Panc1 (cell line): Measurements from ENCODE around the gene PRKD1. TPM values are rescaled to one million over a fixed set of nuclear protein-coding genes. Genes with fewer than 3 reads are reported as not detected.

Experiments used
- ATAC-seq: fragments of 200-7000 bp; cut with Tn5 transposase; 2 replicates; pipeline ENCODE4 v1.9.1; 2020; ENCODE audit warnings: mild to moderate bottlenecking, moderate library complexity
- BruUV-seq: library from RNA; stranded (reverse); fragments of 400-500 nt; replicated peaks from 2 replicates; lab custom pipeline; 2021; lab: Mats Ljungman, UMichigan
- CTCF ChIA-PET: fragments of 300-600 bp; sonication (Branson Sonifier 250); formaldehyde crosslinking; loops from one replicate; lab custom pipeline; 2022; ENCODE audit warnings: antibody characterized with exemption; lab: Charles Lee
- POLR2A ChIA-PET: fragments of 300-600 bp; sonication (Branson Sonifier 250); formaldehyde crosslinking; loops from one replicate; lab custom pipeline; 2022; ENCODE audit warnings: antibody characterized with exemption; lab: Charles Lee
- DNase-seq: peaks from one replicate; pipeline ENCODE4 v3.0.0-alpha.2; 2010; ENCODE audit warnings: low read depth, low spot score
- H3K27ac ChIP-seq: 2 replicates; pipeline ENCODE4 v1.5.1; 2011; ENCODE audit warnings: mild to moderate bottlenecking, low read length, inconsistent platforms
- H3K27me3 ChIP-seq: fragments of 200-500 bp; sonication (Bioruptor generic); 2 replicates; pipeline ENCODE4 v1.6.0; 2014; ENCODE audit warnings: low read length, inconsistent platforms; ENCODE audit not compliant: control insufficient read depth, insufficient read depth
- H3K36me3 ChIP-seq: fragments of 200-500 bp; sonication (Bioruptor generic); 2 replicates; pipeline ENCODE4 v1.5.1; 2014; ENCODE audit warnings: inconsistent platforms, mild to moderate bottlenecking, low read length, moderate library complexity; ENCODE audit not compliant: control insufficient read depth, insufficient read depth
- H3K4me1 ChIP-seq: 2 replicates; pipeline ENCODE4 v1.5.1; 2011; ENCODE audit warnings: inconsistent platforms, mild to moderate bottlenecking, low read length, moderate library complexity; ENCODE audit not compliant: control insufficient read depth, insufficient read depth
- H3K4me3 ChIP-seq, 2 experiments: 2 replicates each; pipeline ENCODE4 v1.5.1; 2011 to 2012; ENCODE audit warnings: low read depth in 2 of 2, low read length in 2 of 2, mild to moderate bottlenecking in 2 of 2, inconsistent platforms in 1 of 2, moderate library complexity in 1 of 2
- H3K9me3 ChIP-seq: fragments of 200-500 bp; sonication (Bioruptor generic); 2 replicates; pipeline ENCODE4 v1.5.1; 2014; ENCODE audit warnings: low read depth, mild to moderate bottlenecking, inconsistent platforms, low read length, moderate library complexity; ENCODE audit not compliant: control insufficient read depth, insufficient read depth
- POLR2AphosphoS5 ChIP-seq: IDR thresholded peaks from 2 replicates; pipeline ENCODE4 v1.6.1; 2012; ENCODE audit warnings: mild to moderate bottlenecking, low read depth, low read length, moderate library complexity
- SIN3A ChIP-seq: IDR thresholded peaks from 2 replicates; pipeline ENCODE4 v1.6.1; 2012; ENCODE audit warnings: low read depth, mild to moderate bottlenecking, low read length, moderate library complexity, borderline replicate concordance; ENCODE audit not compliant: insufficient read depth
- TCF7L2 ChIP-seq: IDR thresholded peaks from 2 replicates; pipeline ENCODE4 v1.6.1; 2011; ENCODE audit warnings: mild to moderate bottlenecking, low read depth, low read length, inconsistent platforms
- in situ Hi-C: cut with HindIII; loops from 2 replicates; pipeline ENCODE4 v1.10.0; 2016; ENCODE audit warnings: low sequenced_read_pairs, low pct_unique_long_range_greater_than_20kb
- intact Hi-C: fragments of 100-400 bp; cut with micrococcal nuclease; formaldehyde crosslinking; loops from one replicate; pipeline ENCODE4 v1.10.0; 2022; ENCODE audit not compliant: unreplicated experiment
- total RNA-seq: library from RNA; stranded (reverse); gene quantifications from one replicate; pipeline ENCODE4 v1.2.1, GENCODE V29; 2021; ENCODE audit not compliant: unreplicated experiment
- TF ChIP-seq, protein P1 (sequence below), 2 experiments: IDR thresholded peaks; 2 replicates each; pipeline ENCODE4 v1.6.1; 2011 to 2012; ENCODE audit warnings: low read depth in 2 of 2, control low read depth in 1 of 2, low read length in 1 of 2, mild to moderate bottlenecking in 1 of 2, moderate library complexity in 1 of 2; ENCODE audit not compliant: insufficient read depth in 1 of 2
- TF ChIP-seq, protein P2 (sequence below): fragments of 450-650 bp; IDR thresholded peaks from 2 replicates; pipeline ENCODE4 v1.5.1; 2017; ENCODE audit warnings: mild to moderate bottlenecking

Gene PRKD1
- total RNA-seq, 1 experiment from 2014 or later: 8.2 TPM

DNA sequence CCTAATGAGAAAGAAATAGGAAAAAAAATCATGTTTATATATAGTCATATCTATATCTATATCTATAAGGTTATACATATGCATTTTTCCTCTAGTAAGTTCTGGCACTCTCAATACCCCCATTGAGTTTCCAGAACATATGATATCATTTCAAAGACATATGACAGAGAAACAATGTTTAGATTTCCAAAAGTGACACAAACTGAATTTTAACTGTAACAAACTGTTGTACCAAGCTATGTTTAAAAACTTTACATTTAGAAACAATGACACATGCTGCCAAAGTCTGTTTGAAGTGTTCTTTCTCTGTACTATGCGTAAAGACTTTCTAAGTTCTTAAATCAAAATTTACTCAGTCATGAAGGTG is 171.6 kb downstream of the PRKD1 start:
- intact Hi-C loops (no loop called here), in situ Hi-C loops (no loop called here)
- no TSS peak for BruUV-seq
- no peaks in the 10 kb centered on the region; the same call in 1 of the 2 replicates for H3K4me1 ChIP-seq
- no peak overlapping the region for H3K4me3 ChIP-seq
- no peak overlapping the region for H3K27ac ChIP-seq
- no peak for DNase-seq
- no peaks in the 10 kb centered on the region for H3K27me3 ChIP-seq
- no peaks in the 10 kb centered on the region for H3K9me3 ChIP-seq
- TF ChIP-seq, protein P1, sequence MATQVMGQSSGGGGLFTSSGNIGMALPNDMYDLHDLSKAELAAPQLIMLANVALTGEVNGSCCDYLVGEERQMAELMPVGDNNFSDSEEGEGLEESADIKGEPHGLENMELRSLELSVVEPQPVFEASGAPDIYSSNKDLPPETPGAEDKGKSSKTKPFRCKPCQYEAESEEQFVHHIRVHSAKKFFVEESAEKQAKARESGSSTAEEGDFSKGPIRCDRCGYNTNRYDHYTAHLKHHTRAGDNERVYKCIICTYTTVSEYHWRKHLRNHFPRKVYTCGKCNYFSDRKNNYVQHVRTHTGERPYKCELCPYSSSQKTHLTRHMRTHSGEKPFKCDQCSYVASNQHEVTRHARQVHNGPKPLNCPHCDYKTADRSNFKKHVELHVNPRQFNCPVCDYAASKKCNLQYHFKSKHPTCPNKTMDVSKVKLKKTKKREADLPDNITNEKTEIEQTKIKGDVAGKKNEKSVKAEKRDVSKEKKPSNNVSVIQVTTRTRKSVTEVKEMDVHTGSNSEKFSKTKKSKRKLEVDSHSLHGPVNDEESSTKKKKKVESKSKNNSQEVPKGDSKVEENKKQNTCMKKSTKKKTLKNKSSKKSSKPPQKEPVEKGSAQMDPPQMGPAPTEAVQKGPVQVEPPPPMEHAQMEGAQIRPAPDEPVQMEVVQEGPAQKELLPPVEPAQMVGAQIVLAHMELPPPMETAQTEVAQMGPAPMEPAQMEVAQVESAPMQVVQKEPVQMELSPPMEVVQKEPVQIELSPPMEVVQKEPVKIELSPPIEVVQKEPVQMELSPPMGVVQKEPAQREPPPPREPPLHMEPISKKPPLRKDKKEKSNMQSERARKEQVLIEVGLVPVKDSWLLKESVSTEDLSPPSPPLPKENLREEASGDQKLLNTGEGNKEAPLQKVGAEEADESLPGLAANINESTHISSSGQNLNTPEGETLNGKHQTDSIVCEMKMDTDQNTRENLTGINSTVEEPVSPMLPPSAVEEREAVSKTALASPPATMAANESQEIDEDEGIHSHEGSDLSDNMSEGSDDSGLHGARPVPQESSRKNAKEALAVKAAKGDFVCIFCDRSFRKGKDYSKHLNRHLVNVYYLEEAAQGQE (IDR thresholded peaks at IDR 0.05; ENCODE audit: insufficient read depth in 1 of 2, low read depth in 2 of 2, low read length in 1 of 2): no peak
- TF ChIP-seq POLR2AphosphoS5 (no peak), TCF7L2 (no peak), SIN3A (no peak)
- TF ChIP-seq, protein P2, sequence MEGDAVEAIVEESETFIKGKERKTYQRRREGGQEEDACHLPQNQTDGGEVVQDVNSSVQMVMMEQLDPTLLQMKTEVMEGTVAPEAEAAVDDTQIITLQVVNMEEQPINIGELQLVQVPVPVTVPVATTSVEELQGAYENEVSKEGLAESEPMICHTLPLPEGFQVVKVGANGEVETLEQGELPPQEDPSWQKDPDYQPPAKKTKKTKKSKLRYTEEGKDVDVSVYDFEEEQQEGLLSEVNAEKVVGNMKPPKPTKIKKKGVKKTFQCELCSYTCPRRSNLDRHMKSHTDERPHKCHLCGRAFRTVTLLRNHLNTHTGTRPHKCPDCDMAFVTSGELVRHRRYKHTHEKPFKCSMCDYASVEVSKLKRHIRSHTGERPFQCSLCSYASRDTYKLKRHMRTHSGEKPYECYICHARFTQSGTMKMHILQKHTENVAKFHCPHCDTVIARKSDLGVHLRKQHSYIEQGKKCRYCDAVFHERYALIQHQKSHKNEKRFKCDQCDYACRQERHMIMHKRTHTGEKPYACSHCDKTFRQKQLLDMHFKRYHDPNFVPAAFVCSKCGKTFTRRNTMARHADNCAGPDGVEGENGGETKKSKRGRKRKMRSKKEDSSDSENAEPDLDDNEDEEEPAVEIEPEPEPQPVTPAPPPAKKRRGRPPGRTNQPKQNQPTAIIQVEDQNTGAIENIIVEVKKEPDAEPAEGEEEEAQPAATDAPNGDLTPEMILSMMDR: no peak
- CTCF ChIA-PET: no interaction called here
- ATAC-seq: no peak
- H3K36me3 ChIP-seq: no peaks in the 10 kb centered on the region
- POLR2A ChIA-PET: no interaction called here

DNA sequence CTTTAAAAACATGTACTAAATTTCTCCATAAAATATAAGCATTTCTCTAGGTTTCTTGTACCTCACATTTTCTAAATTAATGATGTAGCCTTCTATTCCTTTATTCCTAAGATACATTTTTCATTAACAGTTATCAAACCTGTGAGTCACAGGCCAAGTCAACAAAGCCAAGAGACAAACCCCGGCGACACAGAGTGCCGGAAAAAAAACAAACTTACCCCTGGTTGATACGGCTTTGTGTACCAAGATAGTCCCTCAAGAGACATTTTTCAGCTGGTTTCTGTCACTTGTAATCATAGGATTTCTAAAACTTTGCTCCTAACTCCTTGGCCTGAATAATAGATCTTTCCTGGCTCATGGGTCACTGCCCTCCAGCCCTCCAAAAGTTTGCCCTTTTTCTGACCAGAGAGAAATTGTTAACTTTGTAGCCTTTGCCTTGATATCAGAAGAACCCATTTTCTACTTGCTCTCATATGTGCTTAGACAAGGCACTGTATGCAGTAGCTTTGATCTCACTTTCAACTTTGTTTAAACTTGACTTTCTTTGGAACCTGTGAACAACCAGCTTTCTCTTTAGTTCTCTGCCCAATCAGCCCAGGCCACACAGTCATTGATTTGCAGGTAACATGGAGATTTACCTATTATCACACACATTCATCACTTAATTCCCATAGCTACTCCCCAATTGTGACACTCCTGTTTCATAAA is 172.2 kb downstream of the PRKD1 start:
- ChIA-PET POLR2A (no interaction called here), CTCF (no interaction called here)
- ATAC-seq: no peak
- intact Hi-C loops: no loop called here
- no peak overlapping the region for H3K4me3 ChIP-seq
- H3K4me1 ChIP-seq: no peaks in the 10 kb centered on the region; the same call in 1 of the 2 replicates
- H3K27ac ChIP-seq: no peak overlapping the region
- no peaks in the 10 kb centered on the region for H3K27me3 ChIP-seq
- H3K9me3 ChIP-seq: no peaks in the 10 kb centered on the region
- no peaks in the 10 kb centered on the region for H3K36me3 ChIP-seq
- TF ChIP-seq SIN3A: no peak
- DNase-seq: no peak
- in situ Hi-C loops: no loop called here
- no TSS peak for BruUV-seq

DNA sequence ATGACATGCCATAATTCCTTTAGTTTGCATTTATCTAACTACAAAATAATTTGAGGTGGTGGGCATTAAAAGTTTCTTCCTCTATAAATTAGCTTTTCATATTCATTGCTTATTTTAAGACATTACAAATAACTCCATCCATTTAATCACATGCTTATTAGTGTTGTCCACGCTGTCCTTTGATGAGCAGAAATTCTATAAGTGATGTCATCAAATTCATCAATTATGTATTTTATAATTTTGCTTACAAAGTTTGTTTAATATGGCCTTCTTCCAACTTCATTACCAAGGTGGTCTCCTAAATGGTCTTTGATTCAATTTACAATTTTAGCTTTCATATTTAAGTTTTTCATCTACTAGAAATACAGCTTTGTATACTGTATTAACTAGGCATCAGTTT is 173.5 kb downstream of the PRKD1 start:
- ATAC-seq: no peak
- no peaks in the 10 kb centered on the region for H3K9me3 ChIP-seq
- no TSS peak for BruUV-seq
- no peak for DNase-seq
- intact Hi-C loops (no loop called here), in situ Hi-C loops (no loop called here)
- H3K27ac ChIP-seq: no peak overlapping the region
- CTCF ChIA-PET: no interaction called here
- TF ChIP-seq, protein P1 (IDR thresholded peaks at IDR 0.05; ENCODE audit: insufficient read depth in 1 of 2, low read depth in 2 of 2, low read length in 1 of 2): no peak
- TF ChIP-seq POLR2AphosphoS5 (no peak), TCF7L2 (no peak), SIN3A (no peak)
- TF ChIP-seq, protein P2: no peak
- POLR2A ChIA-PET: no interaction called here
- no peaks in the 10 kb centered on the region for H3K27me3 ChIP-seq
- H3K4me1 ChIP-seq: no peaks in the 10 kb centered on the region; the same call in 1 of the 2 replicates
- no peaks in the 10 kb centered on the region for H3K36me3 ChIP-seq
- no peak overlapping the region for H3K4me3 ChIP-seq
